ENCODE results near the gene SPN. TPM values are rescaled to one million over a fixed set of nuclear protein-coding genes. Genes with fewer than 3 reads are reported as not detected.
A peak's percentile ranks its signal among the peaks of the same experiment; 100 is the strongest.
"Not testable (repeated sequence)": the region's sequence is repeated elsewhere in the genome, so short reads cannot be mapped to it uniquely, and the experiment has no call there.

Gene SPN
- total and polyA plus RNA-seq, 2 donors from 2014 or later = 1.0 to 8.8 TPM

DNA sequence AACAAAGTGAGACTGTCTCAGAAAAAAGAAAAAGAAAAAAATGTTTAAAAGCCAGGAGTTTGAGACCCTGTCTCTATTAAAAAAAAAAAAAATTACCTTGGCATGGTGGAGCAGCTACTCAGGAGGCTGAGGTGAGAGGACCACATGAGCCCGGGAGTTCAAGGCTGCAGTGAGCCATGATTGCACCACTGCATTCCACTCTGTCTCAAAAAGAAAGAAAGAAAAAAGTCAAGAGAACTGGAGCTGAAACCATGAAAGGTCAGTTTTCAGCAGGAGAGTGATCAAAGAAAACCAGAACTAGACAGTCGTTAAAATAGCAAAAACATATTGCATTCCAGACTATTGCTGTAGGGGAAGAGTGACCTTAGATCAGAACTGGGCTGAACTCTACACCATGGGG, 24.7 kb downstream of the SPN start:
- FAIRE-seq (no peak), DNase-seq (no peak)
- TF ChIP-seq, protein P1, sequence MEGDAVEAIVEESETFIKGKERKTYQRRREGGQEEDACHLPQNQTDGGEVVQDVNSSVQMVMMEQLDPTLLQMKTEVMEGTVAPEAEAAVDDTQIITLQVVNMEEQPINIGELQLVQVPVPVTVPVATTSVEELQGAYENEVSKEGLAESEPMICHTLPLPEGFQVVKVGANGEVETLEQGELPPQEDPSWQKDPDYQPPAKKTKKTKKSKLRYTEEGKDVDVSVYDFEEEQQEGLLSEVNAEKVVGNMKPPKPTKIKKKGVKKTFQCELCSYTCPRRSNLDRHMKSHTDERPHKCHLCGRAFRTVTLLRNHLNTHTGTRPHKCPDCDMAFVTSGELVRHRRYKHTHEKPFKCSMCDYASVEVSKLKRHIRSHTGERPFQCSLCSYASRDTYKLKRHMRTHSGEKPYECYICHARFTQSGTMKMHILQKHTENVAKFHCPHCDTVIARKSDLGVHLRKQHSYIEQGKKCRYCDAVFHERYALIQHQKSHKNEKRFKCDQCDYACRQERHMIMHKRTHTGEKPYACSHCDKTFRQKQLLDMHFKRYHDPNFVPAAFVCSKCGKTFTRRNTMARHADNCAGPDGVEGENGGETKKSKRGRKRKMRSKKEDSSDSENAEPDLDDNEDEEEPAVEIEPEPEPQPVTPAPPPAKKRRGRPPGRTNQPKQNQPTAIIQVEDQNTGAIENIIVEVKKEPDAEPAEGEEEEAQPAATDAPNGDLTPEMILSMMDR (IDR thresholded peaks at IDR 0.05; ENCODE audit: borderline replicate concordance, extremely low read depth, insufficient read depth) = no peak
- Histone ChIP-seq H3K9me3 (ENCODE audit: control insufficient read depth in 2 of 3, insufficient read depth in 1 of 3, low read length in 3 of 3) (no peaks in the 10 kb centered on the region), H3K9ac (ENCODE audit: low read length in 3 of 3) (no peak overlapping the region), H3K4me1 (ENCODE audit: control insufficient read depth in 2 of 3, insufficient read depth in 2 of 3, low read depth in 1 of 3, low read length in 3 of 3) (no peaks in the 10 kb centered on the region), H3K4me3 (ENCODE audit: low read length in 3 of 3) (no peak overlapping the region), H3K27me3 (ENCODE audit: control insufficient read depth, insufficient read depth, low read length) (no peaks in the 10 kb centered on the region), H3K27ac (ENCODE audit: low read depth in 2 of 2, low read length in 2 of 2) (no peak overlapping the region), H3K36me3 (ENCODE audit: control insufficient read depth in 2 of 3, insufficient read depth in 3 of 3, low read length in 3 of 3) (no peaks in the 10 kb centered on the region)
- intact Hi-C loops (cut with DNase I) = no loop called here

DNA sequence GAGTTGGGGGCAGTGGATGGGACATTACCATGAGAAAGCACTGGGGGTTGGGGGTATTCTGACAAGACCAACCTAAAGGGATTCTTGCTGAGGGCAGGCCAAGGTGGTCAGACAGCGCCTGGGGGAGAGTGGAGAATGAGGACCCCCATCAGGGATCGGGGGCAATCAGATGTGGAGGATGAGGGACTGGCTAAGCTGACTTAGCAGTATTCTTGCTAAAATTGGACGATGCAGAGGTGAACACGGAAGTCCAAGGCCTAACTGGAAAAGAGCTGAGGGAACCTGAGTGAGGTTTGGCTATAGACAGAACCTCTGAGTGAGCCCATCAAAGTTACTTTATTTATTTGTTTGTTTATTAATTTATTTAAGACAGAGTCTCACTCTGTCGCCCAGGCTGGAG, 25.1 kb downstream of the SPN start:
- no peak overlapping the region for H3K27ac ChIP-seq (ENCODE audit: low read depth in 2 of 2, low read length in 2 of 2)
- TF ChIP-seq, protein P1 (IDR thresholded peaks at IDR 0.05; ENCODE audit: borderline replicate concordance, extremely low read depth, insufficient read depth) = no peak
- no peak overlapping the region for H3K4me3 ChIP-seq (ENCODE audit: low read length in 3 of 3)
- intact Hi-C loops (cut with DNase I) = no loop called here
- no peak for FAIRE-seq
- no peaks in the 10 kb centered on the region for H3K27me3 ChIP-seq (ENCODE audit: control insufficient read depth, insufficient read depth, low read length)
- H3K9ac ChIP-seq (ENCODE audit: low read length in 3 of 3) = no peak overlapping the region
- H3K4me1 ChIP-seq (ENCODE audit: control insufficient read depth in 2 of 3, insufficient read depth in 2 of 3, low read depth in 1 of 3, low read length in 3 of 3) = no peaks in the 10 kb centered on the region
- H3K9me3 ChIP-seq (ENCODE audit: control insufficient read depth in 2 of 3, insufficient read depth in 1 of 3, low read length in 3 of 3) = no peaks in the 10 kb centered on the region
- no peak for DNase-seq
- no peaks in the 10 kb centered on the region for H3K36me3 ChIP-seq (ENCODE audit: control insufficient read depth in 2 of 3, insufficient read depth in 3 of 3, low read length in 3 of 3)

DNA sequence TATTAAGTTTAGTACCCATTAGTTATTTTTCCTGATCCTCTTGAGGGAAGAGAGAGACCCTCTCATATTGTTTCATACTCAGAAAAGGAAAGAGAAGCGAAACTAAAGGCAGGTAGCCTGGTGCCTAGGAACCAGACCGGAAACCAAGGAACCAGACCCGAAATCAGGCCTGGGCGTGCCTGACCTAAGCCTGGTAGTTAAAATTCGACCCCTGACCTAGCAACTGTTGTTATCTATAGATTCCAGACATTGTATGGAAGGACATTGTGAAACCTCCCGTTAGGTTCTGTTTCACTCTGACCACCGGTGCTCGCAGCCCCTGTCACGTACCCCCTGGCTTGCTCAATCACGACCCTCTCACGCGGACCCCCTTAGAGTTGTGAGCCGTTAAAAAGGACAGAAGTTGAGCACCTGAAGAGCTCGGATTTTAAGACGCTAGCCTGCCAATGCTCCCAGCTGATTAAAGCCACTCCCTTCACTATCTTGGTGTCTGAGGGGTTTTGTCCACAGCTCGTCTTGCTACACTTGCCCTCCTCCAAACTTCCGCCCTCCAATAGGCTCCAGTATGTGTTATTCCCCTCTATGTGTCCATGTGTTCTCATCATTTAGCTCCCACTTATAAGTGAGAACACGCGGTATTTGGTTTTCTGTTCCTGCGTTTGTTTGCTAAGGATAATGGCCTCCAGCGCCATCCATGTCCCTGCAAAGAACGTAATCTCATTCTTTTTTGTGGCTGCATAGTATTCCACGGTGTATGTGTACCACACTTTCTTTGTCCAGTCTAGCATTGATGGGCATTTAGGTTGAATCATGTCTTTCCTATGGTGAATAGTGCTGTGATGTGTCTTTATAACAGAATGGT, 26.7 kb downstream of the SPN start:
- intact Hi-C loops (cut with DNase I) = not testable (repeated sequence)

DNA sequence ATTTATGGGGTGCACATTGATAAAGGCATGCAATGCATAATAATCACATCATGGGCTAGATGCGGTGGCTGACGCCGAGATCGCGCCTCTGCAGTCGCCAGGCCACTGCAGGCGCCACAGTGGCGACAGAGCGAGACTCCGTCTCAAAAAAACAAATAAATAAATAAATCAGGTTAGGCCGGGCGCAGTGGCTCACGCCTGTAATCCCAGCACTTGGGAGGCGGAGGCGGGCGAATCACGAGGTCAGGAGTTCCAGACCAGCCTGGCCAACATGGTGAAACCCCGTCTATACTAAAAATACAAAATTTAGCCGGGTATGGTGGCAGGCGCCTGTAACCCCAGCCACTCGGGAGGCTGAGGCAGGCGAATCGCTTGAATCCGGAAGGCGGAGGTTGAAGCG, 29.6 kb downstream of the SPN start:
- H3K36me3 ChIP-seq (ENCODE audit: control insufficient read depth in 2 of 3, insufficient read depth in 3 of 3, low read length in 3 of 3); H3K27me3 ChIP-seq (ENCODE audit: control insufficient read depth, insufficient read depth, low read length); H3K9ac ChIP-seq (ENCODE audit: low read length in 3 of 3); H3K4me3 ChIP-seq (ENCODE audit: low read length in 3 of 3); H3K4me1 ChIP-seq (ENCODE audit: control insufficient read depth in 2 of 3, insufficient read depth in 2 of 3, low read depth in 1 of 3, low read length in 3 of 3); intact Hi-C loops (cut with DNase I); FAIRE-seq; H3K9me3 ChIP-seq (ENCODE audit: control insufficient read depth in 2 of 3, insufficient read depth in 1 of 3, low read length in 3 of 3); H3K27ac ChIP-seq (ENCODE audit: low read depth in 2 of 2, low read length in 2 of 2): not testable (repeated sequence)
- peak in 1 of 5 donors; percentile 39 for DNase-seq

More for the DNA sequence above, 26.7 kb downstream of the SPN start:
- not testable (repeated sequence) for H3K4me3 ChIP-seq (ENCODE audit: low read length in 3 of 3); H3K36me3 ChIP-seq (ENCODE audit: control insufficient read depth in 2 of 3, insufficient read depth in 3 of 3, low read length in 3 of 3); FAIRE-seq; H3K4me1 ChIP-seq (ENCODE audit: control insufficient read depth in 2 of 3, insufficient read depth in 2 of 3, low read depth in 1 of 3, low read length in 3 of 3); H3K27ac ChIP-seq (ENCODE audit: low read depth in 2 of 2, low read length in 2 of 2); H3K9ac ChIP-seq (ENCODE audit: low read length in 3 of 3); DNase-seq; H3K27me3 ChIP-seq (ENCODE audit: control insufficient read depth, insufficient read depth, low read length); H3K9me3 ChIP-seq (ENCODE audit: control insufficient read depth in 2 of 3, insufficient read depth in 1 of 3, low read length in 3 of 3)
